Measurements from ENCODE around the gene MBNL2.
A peak's percentile ranks its signal among the peaks of the same experiment; 100 is the strongest.
"Not testable (repeated sequence)": the region's sequence is repeated elsewhere in the genome, so short reads cannot be mapped to it uniquely, and the experiment has no call there.

The MBNL2 gene, protein sequence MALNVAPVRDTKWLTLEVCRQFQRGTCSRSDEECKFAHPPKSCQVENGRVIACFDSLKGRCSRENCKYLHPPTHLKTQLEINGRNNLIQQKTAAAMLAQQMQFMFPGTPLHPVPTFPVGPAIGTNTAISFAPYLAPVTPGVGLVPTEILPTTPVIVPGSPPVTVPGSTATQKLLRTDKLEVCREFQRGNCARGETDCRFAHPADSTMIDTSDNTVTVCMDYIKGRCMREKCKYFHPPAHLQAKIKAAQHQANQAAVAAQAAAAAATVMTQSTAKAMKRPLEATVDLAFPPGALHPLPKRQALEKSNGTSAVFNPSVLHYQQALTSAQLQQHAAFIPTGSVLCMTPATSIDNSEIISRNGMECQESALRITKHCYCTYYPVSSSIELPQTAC

DNA sequence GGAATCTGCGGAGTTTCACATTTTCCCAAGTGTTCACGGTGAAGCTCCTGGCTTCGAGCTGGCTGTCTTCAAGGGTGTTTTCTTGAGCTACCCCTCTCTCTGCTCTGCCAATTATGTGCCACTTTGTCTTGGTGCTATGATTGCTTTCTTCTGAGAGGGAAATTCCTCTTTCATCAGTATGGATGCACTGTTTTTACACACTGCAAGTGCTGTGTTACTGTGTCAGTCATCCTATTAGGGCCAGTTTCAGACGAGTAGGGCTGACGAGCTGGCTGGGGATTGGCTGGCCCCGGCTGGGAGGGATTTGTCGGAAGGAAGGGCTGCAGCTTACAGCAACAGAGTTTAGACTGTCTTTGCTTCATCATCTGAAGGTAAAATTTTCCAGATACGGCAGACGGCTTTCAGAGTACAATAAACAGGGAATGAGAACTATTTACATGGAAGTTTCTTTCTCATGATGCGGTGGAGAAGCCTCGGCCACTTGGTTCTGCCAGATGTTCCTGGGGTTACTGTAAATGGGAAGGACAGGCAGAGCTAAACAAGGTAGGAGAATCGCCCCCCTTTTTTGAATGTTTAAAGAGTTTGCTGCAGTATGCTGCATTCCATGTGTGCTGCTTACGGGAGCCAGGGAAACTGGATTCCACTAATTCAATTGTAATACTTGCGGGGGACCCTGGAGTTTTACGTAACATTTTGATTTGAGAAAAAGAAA, at the start of gene MBNL2:
MBNL2 (plus strand) TSS at position 345 of the 712 bp plus-strand sequence. CDS start 53,903 bp downstream, outside the sequence.
- peak; percentile 87 for DNase-seq

DNA sequence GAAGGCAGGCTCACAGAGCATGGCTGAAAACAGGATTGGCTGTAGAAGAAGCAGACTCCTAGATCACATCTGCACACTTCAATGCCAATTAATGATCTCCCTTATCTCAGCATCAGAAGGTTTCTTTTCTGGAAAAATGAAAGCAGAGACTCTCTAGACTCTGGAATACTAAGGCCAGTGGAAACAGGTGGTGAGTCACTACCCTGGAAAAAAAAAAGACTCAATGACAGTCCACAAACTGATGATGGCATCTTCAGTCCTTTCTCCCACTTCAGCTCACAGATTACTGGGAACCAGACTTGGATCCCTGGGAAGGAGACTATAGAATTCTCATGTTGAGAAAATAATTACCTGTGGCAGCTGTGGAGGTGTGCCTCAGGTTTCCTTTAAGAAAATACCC, 47.5 kb upstream of the MBNL2 start:
- DNase-seq, result no peak

DNA sequence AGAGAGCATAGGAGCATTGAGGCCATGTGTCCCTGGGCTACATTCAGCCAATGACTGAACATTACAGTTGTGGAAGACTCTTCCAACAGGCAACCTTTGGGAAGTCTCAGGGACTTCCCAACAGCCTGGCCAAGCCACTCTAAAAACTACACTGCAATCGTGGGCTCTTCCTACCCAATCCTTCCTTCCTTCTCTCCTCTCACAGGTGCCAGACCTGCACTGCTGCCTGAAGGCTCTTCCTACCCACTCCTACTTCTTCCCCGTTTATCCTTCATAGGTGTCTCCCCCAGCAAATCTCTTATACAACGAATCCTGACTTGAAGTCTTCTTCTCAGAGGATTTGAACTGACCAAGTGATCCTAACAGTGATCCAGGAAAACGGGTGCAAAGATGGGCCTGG, 47.1 kb upstream of the MBNL2 start:
- no peak for DNase-seq

DNA sequence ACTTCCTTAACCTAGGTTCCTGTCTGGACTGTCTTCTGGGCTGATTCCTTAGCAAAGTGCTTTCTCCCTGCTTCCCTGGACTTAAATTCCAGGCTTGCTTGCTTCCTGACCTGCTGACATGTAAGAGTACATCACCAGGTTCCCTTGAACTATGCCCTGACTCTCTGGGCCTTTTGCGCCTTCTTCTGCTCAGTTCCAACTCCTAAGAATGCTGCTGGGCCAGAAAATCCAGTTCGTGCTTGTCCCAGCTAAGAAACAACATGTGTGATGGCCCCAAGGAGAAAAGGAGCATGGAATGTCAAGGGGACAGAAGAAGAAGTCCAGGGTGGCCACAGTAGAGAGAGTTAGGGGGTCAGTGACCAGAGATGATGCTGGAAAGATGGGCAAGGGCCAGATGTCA, 42.6 kb upstream of the MBNL2 start:
- DNase-seq, result no peak

DNA sequence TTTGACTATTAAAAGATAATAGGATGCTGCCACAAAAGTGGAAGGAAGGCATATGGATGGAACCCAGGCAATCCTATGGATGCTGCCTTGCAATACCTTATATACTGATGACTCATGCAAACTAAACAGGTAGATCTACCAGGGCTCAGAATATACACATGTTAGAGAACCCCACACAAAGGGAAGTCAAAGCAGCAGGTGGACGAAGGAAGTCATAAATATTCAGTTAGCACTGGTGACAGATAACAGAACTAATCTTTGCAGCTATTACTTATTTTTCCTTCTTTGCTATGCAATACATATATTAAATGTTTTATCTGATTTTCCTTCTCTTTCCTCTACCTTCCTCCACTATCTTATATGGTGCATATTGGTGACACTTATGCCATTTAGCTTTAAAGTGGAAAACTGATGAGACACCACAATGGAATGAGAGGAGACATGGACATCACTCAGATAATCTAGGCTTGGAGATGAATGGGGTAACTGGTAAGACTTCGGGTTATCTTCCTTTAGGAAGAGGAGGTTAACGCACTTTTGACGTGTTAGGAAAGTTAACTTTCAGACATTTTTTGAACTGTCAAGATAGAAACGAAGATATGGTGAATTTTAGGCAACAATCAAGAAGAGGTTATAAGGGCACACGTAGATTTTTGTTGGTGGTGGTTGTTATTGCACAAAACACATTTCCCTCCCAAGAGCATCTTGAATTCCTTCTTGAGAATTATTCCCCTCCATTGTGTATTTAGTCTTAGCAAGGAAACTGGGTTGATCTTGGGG, 39.8 kb upstream of the MBNL2 start:
- no peak for DNase-seq

DNA sequence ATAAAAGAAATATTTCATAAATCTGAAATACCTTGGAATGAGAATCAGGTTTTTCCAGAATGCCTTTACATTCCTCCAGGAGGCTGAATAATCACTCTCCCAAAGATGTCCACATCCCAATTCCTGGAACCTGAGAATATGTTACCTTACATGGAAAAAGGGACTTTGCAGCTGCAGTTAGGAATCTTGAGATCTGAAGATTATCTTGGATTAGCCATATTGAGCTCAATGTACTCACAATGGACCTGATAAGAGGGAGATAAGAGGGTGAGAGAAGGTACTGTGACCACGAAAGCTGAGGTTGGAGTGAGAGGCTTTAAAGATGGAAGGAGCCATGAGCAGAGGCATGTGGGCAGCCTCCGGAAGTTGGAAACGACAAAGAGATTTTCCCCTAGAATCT, 36.8 kb upstream of the MBNL2 start:
- no peak for DNase-seq

DNA sequence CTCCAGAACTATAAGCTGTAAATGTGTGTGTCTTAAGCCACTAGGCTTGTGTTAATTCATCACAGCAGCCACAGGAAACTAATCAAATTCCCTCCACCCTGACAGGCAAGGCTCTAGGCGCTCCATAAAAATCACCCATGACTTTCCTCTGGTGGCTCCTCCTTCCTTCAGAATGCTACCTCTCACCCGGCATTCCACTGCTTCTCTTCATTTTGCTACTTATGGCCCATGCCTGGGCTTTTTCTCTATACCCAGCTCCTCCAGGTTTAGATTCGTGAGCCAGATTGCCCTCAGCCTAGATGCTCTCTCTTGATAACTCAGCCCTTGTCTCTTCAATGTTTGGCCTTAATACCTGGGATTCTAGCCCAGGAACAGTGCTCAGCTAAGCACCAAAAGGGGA, 36.4 kb upstream of the MBNL2 start:
- DNase-seq, result no peak

DNA sequence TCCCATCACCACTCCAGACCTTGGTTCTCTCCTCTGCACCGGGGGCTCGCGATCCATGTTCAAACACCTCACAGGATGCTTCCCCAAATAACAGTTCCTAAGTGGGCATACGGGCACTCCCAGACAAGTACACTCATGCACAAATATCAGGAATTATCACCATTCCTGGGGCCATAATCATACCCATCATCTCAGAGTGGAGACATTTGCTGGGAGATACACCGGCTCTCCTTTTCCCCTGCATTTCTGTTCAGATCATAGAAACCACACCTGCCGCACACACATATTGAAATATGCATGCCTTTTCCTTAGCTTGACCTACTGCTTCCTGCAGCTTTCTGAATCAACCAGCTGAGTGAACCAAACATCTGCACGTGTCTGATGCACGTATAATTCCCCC, 33.9 kb upstream of the MBNL2 start:
- DNase-seq, result no peak

DNA sequence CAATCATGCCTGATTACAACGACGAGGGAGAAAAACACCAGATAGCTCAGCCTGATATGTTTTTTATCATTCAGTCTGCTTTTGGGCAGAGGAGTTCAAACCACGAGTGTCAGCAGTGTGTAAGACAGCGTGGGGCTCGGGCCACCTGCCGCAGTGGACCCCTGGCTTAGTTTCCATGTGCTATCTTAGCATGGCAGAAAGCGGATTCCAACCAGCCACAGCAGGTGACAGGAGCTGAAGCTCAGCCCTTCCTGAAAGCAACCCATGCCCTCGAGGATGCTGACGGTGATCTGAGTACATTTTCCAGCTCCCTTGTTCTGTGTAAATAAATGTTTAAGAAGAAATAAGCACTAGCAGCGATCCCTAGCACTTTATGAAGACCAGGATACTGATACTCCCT, 32.2 kb upstream of the MBNL2 start:
- peak; percentile 15 for DNase-seq

DNA sequence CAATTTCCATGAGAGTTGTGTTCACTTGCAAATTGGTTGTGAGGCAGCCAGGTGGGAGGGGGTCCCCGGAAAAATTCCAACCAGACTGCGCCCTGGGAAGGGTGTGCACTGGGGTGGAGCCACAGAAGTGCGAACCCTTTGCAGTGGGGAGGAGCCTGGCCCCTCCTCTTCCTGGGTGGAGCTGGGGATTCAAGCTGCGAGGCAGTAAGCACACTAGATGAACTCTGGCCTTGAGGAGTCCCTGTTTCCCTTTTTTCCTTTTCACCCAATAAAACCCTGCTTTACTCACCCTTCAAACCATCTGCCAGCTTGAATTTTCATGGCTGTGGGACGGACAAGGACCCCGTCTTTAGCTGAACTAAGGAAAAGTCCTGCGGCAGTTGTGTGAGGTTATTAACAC, 31.0 kb upstream of the MBNL2 start:
- DNase-seq, result no peak

DNA sequence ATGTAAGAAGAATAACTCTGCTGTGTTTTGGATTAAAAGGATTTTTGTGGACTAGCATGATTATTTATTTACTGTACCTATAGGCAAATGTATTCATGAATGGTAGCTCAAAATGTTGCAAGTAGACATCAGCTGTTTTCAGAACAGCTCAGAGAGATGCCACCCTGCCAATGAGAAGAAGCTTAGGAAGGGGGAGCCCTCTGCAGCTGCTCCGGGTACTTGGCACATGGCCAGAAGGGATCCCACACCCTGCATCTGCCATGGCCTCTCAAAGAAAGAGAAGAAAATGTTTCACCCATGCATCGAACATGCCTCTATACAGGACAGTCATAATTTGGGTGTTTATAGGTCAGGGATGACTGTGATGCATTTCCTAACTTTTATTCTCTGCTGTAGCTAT, 30.5 kb upstream of the MBNL2 start:
- DNase-seq, result no peak

DNA sequence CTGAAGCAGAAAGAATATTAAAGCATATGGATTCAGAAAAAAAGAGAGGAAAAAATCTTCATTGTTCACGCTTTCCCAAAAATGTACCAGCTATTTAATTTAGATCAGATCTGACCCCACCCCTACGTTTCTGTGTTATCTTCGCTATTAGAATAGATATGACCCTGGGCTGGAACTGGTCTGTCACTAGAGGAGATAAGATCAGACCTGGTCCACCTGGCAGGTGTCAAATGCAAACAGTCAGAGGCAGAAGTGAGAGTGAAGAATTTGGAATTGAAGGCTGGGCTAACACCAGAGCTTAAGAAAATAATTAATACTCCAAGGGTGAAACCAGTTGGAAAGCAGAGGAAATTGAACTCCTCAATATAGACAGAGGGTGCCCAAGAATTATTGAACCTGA, 30.0 kb upstream of the MBNL2 start:
- no peak for DNase-seq

DNA sequence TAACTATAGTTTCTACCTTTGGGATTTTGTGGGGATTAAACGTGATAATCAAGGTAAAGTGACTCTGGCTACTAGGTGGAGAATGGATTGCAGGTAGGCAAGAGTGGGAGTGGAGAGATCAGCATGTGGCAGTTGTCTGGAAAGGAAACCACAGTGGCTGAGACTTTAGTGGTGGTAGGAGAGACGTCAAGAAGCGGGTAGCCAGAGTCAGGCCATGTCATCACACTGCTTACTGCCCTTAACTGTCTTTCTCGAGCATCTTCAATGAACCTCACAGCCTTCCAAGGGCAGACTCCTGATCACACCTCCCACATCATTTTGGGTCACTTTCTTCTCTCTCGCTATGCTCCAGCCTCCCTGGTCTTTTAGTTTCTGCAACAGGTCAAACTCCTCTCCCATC, 28.6 kb upstream of the MBNL2 start:
- no peak for DNase-seq

DNA sequence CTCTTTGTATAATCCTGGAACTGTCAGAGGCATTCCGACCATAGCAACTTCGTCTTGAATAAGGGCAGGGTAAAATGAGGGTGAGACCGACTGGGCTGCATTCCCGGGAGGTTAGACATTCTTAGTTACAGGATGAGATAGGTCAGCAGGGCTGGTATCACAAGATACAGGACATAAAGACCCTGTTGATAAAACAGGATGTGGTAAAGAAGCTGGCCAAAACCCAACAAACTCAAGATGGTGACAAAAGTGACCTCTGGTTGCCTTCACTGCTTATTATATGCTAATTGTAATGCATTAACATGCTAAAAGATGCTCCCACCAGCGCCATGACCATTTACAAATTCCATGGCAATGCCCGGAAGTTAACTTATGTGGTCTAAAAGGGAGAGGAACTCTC, 27.7 kb upstream of the MBNL2 start:
- no peak for DNase-seq

DNA sequence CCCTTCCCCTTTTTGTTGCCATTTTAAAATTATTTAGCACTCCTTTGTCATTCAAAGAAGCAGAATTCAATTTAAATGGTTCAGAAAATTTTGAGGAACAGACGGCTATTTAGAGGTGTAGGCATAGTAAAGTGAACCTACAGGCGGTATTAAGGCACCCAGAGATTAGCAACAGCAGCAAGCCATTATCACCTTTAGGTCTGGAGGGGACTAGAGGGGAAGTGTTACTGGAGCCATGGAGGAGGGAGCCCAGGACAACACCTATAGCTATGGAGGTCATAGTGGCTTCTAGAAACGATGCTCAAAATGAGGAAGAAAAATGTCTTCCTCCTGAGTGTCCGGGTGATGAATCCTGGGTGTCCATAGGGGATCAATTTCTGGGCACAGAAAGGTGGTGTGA, 25.8 kb upstream of the MBNL2 start:
- DNase-seq, result no peak

DNA sequence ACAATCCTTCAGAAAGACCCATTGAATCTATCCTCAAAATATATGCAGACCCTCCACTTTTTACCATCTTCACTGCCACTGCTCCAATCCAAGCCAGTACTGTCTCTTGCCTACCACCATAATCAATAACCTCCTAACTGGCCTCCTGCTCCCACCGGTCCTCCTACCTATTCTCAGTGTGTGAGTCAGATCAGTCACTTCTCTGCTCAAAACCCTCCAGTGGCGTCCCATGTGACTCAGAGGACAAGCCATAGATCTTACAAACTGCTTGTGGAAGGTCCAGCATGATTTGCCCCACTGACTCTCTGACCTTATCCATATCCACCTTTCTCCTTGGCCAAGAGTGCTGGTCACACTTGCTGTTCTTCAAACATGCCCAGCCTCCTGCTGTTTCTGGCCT, 23.4 kb upstream of the MBNL2 start:
- DNase-seq, result no peak

DNA sequence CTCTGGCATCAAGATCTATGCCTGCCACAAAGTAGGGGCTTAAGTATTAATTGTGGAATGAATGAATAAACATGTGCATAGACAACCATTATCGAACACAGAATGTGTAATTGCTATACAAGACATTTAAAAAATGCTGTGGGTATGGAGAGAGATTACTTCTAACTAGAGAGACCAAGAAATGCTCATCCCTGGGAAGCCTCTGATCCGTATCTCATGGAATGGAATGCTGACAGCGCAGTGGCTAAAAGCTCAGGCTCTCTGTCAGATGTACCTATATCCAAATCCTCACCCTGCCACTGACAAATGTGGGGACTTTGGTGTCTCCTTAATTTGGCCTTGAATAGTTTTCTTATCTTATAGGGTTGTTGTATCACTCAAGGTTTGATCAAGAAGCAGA, 22.7 kb upstream of the MBNL2 start:
- no peak for DNase-seq

DNA sequence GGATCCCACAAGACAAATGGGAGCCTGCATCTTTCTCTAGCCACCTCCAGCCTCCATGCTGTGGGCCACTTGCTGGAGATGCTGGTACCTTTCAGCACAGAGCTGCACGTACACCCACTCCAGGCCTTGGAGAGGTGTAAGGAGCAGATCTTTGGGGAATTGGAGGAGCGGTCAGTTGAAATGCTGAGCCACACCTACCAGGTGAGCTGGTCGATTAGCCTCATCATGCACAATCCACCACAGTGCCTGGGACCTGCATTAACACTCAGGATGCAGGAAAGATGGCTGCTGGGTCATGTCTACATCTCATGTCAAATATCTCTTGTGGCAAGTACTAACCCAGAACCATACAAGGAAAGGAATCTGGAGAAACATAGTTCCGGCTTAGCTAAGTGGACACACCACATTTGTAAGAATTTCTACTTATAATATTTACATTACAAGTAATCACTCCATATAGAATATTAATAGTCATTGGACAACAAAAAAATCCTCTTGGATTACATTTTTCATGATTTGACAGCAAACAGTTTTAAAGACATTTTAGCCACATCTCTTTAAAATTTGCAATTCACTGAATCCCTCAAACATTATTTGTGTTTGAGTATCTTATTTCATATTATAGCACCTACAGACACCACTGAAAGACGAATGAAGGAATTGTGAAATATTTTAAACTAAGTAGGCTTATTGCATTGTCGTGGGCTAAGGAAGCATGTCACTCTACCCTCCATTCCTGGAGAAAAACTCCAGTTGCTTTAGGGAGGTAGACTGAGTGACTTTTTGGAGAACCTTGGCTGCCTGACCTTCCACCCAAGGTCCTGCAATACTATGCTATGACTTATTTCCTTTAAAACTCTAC, 21.8 kb upstream of the MBNL2 start:
- no peak for DNase-seq

DNA sequence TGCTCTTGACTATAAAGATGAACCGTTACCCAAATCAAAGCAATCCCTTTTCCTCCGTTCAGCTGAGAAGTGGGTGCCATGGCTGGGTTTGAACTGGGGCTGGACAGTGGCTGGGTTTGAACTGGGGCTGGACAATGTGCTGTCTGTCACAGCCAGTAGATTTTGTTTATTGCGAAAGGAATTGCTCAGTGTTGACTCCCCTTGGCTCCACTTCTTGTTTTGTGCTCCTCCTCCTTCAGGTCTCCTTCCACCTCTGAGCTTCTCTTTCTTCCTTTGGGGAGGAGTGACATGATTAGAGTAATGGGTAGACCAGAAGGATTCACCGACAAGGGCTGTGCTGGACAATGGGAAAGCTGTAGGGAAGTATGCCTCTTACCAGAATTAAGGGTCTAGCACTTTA, 19.4 kb upstream of the MBNL2 start:
- no peak for DNase-seq

DNA sequence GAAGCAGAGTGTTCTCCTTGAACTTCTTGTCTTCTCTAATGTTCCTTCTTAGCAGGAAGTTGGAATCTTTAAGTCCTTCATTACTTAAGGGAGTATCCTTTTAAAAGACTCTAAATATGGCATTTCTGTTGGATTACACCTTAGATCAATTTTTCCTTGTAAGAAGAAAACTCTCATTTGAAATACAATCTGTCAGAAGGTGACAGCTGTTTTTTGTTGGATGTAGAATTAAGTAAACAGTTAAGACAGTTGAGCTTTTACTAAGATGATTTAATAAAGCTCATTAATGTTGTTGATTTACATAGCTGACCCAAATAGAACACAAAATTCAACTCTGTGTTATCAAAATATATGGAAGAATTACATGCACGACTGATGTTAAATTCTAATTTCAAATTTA, 16.7 kb upstream of the MBNL2 start:
- DNase-seq, result no peak

DNA sequence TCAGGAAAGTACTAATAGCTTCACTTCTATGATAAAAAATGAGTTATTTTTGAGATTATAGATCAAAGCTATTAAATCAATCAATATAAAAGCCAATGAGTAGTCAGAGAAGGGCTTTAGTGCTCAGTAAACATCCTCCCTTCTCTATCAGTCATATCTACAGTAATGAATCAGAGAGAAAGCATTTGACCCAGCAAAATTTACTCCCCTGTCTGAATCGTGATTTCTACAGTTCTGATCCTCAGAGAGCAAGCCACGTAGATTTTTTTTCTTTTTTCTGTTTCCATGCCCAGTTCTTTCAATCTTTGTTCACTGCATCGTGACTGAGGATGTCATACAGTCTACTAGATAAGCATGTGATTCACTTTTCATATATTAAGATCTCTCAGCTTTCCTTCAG, 16.2 kb upstream of the MBNL2 start:
- DNase-seq, result no peak

DNA sequence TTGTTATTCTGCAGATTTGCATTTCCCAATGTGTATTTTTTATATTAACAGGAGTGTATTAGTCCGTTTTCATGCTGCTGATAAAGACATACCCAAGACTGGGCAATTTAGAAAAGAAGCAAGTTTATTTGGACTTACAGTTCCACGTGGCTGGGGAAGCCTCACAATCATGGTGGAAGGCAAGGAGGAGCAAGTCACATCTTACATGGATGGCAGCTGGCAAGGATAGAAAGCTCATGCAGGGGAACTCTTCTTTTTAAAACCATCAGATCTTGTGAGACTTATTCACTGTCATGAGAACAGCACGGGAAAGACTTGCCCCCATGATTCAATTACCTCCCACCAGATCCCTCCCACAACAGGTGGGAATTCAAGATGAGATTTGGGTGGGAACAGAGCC, 14.9 kb upstream of the MBNL2 start:
- DNase-seq, result not testable (repeated sequence)

DNA sequence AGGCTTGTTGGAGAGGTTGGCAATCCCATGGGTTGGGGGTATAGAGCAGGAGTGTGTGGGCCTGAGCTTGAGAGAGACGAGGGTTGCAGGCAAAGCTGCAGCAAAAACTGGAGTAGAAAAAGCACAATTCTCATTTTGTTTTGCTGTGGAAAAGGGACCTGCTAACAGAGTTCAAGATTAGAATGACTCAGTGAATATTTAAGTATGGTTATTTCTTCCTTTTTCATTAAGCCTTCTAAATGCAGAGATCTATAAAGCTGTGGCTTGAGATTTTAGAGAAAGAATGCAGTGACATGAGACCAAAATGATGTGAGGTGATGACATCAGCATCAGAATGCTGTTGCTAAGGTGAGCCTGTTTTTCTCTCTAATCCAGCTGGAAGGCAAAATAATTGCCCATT, 10.8 kb upstream of the MBNL2 start:
- DNase-seq, result no peak

Measured in NCI-H187 treated with DMSO at 0.1 percent for 48 hours (cell line).